ENCODE data around the gene GABBR2.

GABBR2 gene

GRCh38 chr9:98333703-98334582, 374.8 kb downstream of the GABBR2 start:
- FAIRE-seq = no peak

GRCh38 chr9:98332405-98332831, 376.3 kb downstream of the GABBR2 start:
- FAIRE-seq = no peak

- no peak for FAIRE-seq
Observed at GRCh38 chr9:98331536-98332259, 377.0 kb downstream of the GABBR2 start.

GRCh38 chr9:98330831-98331230, 377.9 kb downstream of the GABBR2 start:
- FAIRE-seq = no peak

GRCh38 chr9:98329904-98330303, 378.8 kb downstream of the GABBR2 start:
- FAIRE-seq = no peak

GRCh38 chr9:98329281-98329680, 379.5 kb downstream of the GABBR2 start:
- FAIRE-seq = no peak

GRCh38 chr9:98328770-98329169, 380.0 kb downstream of the GABBR2 start:
- no peak for FAIRE-seq

- FAIRE-seq = no peak
Observed at GRCh38 chr9:98328141-98328540, 380.6 kb downstream of the GABBR2 start.

GRCh38 chr9:98327249-98327561, 381.5 kb downstream of the GABBR2 start:
- FAIRE-seq = no peak

- no peak for FAIRE-seq
Observed at GRCh38 chr9:98326459-98327248, 382.1 kb downstream of the GABBR2 start.

- FAIRE-seq = no peak
Observed at GRCh38 chr9:98324801-98325200, 383.9 kb downstream of the GABBR2 start.

- no peak for FAIRE-seq
Observed at GRCh38 chr9:98323831-98324135, 385.0 kb downstream of the GABBR2 start.

- no peak for FAIRE-seq
Observed at GRCh38 chr9:98323051-98323830, 385.5 kb downstream of the GABBR2 start.

- no peak for FAIRE-seq
Observed at GRCh38 chr9:98321269-98321668, 387.5 kb downstream of the GABBR2 start.

- FAIRE-seq = no peak
Observed at GRCh38 chr9:98318834-98319478, 389.8 kb downstream of the GABBR2 start.

- FAIRE-seq = no peak
Observed at GRCh38 chr9:98318041-98318790, 390.5 kb downstream of the GABBR2 start.

- no peak for FAIRE-seq
Observed at GRCh38 chr9:98317134-98317857, 391.4 kb downstream of the GABBR2 start.

- FAIRE-seq = no peak
Observed at GRCh38 chr9:98316445-98317133, 392.1 kb downstream of the GABBR2 start.

GRCh38 chr9:98315551-98316060, 393.1 kb downstream of the GABBR2 start:
- FAIRE-seq = no peak

- no peak for FAIRE-seq
Observed at GRCh38 chr9:98315067-98315453, 393.7 kb downstream of the GABBR2 start.
